K562 (cell line): ENCODE data around the gene LAGE3. TPM values are rescaled to one million over a fixed set of nuclear protein-coding genes. Genes with fewer than 3 reads are reported as not detected.

Experiments
- BRD4 ChIP-seq: fragments of 200-600 bp; sonication (generic); IDR thresholded peaks from 2 replicates; pipeline ENCODE4 v1.6.1; 2017; ENCODE audit warnings: inconsistent platforms
- C11orf30 ChIP-seq: fragments of 450-650 bp; IDR thresholded peaks from 2 replicates; pipeline ENCODE4 v1.6.1; 2016; ENCODE audit warnings: low read depth, mild to moderate bottlenecking
- CREB1 ChIP-seq, 2 experiments: sonication (generic) in 1 of 2; formaldehyde crosslinking in 1 of 2; IDR thresholded peaks; 2 replicates each; pipeline versions ENCODE4 v1.6.1 to v1.8.0; 2012 to 2022; ENCODE audit warnings: inconsistent platforms in 1 of 2, mild to moderate bottlenecking in 1 of 2, missing genetic modification reagents in 1 of 2, moderate library complexity in 1 of 2
- CREBBP ChIP-seq: IDR thresholded peaks from one replicate; pipeline ENCODE4 v1.6.1; 2012; ENCODE audit warnings: low read depth, mild to moderate bottlenecking, control low read depth, inconsistent platforms, low read length
- ETV5 ChIP-seq: sonication (generic); formaldehyde crosslinking; IDR thresholded peaks from 2 replicates; pipeline ENCODE4 v1.4.0; 2020; ENCODE audit warnings: low read depth, mild to moderate bottlenecking, missing genetic modification reagents
- GTF2A2 ChIP-seq: IDR thresholded peaks from 2 replicates; pipeline ENCODE4 v1.6.1; 2016; ENCODE audit warnings: mild to moderate bottlenecking, missing genetic modification characterization, missing compliant biosample characterization
- USF1 ChIP-seq: sonication (generic); formaldehyde crosslinking; IDR thresholded peaks from 2 replicates; pipeline ENCODE4 v1.9.0; 2022; ENCODE audit warnings: mild to moderate bottlenecking, missing genetic modification reagents
- ZBTB17 ChIP-seq: fragments of 450-650 bp; formaldehyde crosslinking; IDR thresholded peaks from 2 replicates; pipeline ENCODE4 v1.4.0; 2020; ENCODE audit warnings: mild to moderate bottlenecking
- ZNF212 ChIP-seq: fragments of 450-650 bp; formaldehyde crosslinking; IDR thresholded peaks from 2 replicates; pipeline ENCODE4 v1.4.0; 2020; ENCODE audit warnings: mild to moderate bottlenecking
- ZNF318 ChIP-seq, 2 experiments: fragments of 450-650 bp; IDR thresholded peaks; 2 replicates each; pipeline ENCODE4 v1.6.1; 2016; ENCODE audit warnings: mild to moderate bottlenecking in 2 of 2, borderline replicate concordance in 1 of 2, low read depth in 1 of 2, moderate library complexity in 1 of 2
- ZNF609 ChIP-seq: sonication (generic); formaldehyde crosslinking; IDR thresholded peaks from 2 replicates; pipeline ENCODE4 v1.8.1; 2023; ENCODE audit warnings: missing genetic modification reagents, mild to moderate bottlenecking, borderline replicate concordance
- polyA plus RNA-seq, 8 experiments: library from polyadenylated mRNA; depleted of rRNA in 4 of 8; stranded (reverse) in 5 of 8; unstranded in 3 of 8; fragments of >200 nt; fragmentation: Nextera tagmentation in 2 of 8; fragmentation: Illumina TruSeq in 1 of 8; extraction: Ambion mirVana in 2 of 8; extraction: Trizol in 1 of 8; gene quantifications; 2 replicates each; pipeline versions ENCODE4 v1.2.1 to v1.2.3, GENCODE V29; 2011 to 2014; ENCODE audit warnings: inconsistent platforms in 1 of 8, missing spikeins in 1 of 8
- total RNA-seq, 7 experiments: library from RNA; depleted of rRNA in 6 of 7; stranded (reverse); fragments of >200 nt in 6 of 7; fragmentation: Illumina TruSeq in 2 of 7; extraction: Trizol in 2 of 7; gene quantifications; 2 replicates each; pipeline versions ENCODE4 v1.2.1 to v1.2.3, GENCODE V29; 2011 to 2021; ENCODE audit warnings: low replicate concordance in 1 of 7

LAGE3 gene
- total and polyA plus RNA-seq, 9 of the 15 experiments (the other 6 are each of a cell fraction or from before 2014, with no cell fraction given): 28.2 to 125 (median 35.8) TPM

GRCh38 chrX:154428176-154429171 lies 50.6 kb downstream of the LAGE3 start, which contains the start of gene ATP6AP1 (continued):
- TF ChIP-seq ZNF318 (IDR thresholded peaks at IDR 0.05; ENCODE audit: borderline replicate concordance in 1 of 2, low read depth in 1 of 2) (no peak), C11orf30 (peak; percentile 54), CREB1 (IDR thresholded peaks at IDR 0.05) (peak; percentile 39; the same call in 1 of the 2 replicates), CREB1 (CRISPR knock-in tag; IDR thresholded peaks at IDR 0.05) (peak; percentile 74), CREBBP (no peak), ZNF609 (CRISPR knock-in tag) (no peak), USF1 (CRISPR knock-in tag) (peak; percentile 94), ZNF212 (CRISPR knock-in tag) (no peak), ETV5 (CRISPR knock-in tag) (no peak), ZBTB17 (CRISPR knock-in tag) (no peak), GTF2A2 (tag) (no peak), BRD4 (no peak)
